Progenitor cell of endocrine pancreas (in vitro differentiated cells): ENCODE results near the gene ATP1A3. TPM values are rescaled to one million over a fixed set of nuclear protein-coding genes. Genes with fewer than 3 reads are reported as not detected.

Source experiments
- DNase-seq: peaks from one replicate; pipeline ENCODE4 v3.0.0; 2021; ENCODE audit warnings: low spot score; ENCODE audit not compliant: unreplicated experiment
- H3K27ac Mint-ChIP-seq: 2 replicates; pipeline ENCODE4 v1.8.0; 2021; ENCODE audit warnings: mild to moderate bottlenecking, moderate library complexity, mixed read lengths
- H3K27me3 Mint-ChIP-seq: 2 replicates; pipeline ENCODE4 v1.8.0; 2021; ENCODE audit warnings: mixed read lengths
- H3K36me3 Mint-ChIP-seq: 2 replicates; pipeline ENCODE4 v1.8.0; 2022; ENCODE audit warnings: mixed read lengths; ENCODE audit not compliant: insufficient read depth
- H3K4me1 Mint-ChIP-seq: 2 replicates; pipeline ENCODE4 v1.8.0; 2021; ENCODE audit warnings: low read depth, mixed read lengths
- H3K4me3 Mint-ChIP-seq: 2 replicates; pipeline ENCODE4 v1.8.0; 2021; ENCODE audit warnings: low read depth, mild to moderate bottlenecking, moderate library complexity, mixed read lengths
- H3K9me3 Mint-ChIP-seq: 2 replicates; pipeline ENCODE4 v1.8.0; 2021; ENCODE audit warnings: low read depth, mixed read lengths
- total RNA-seq: library from RNA; stranded (reverse); gene quantifications from 2 replicates; pipeline ENCODE4 v1.2.1, GENCODE V29; 2021
- TF ChIP-seq, protein P1 (sequence below): fragments of 200-600 bp; sonication (generic); IDR thresholded peaks from one replicate; pipeline ENCODE4 v1.5.0; 2021; ENCODE audit warnings: antibody characterized with exemption, mild to moderate bottlenecking; ENCODE audit not compliant: unreplicated experiment

ATP1A3 gene
- total RNA-seq, 1 donor from 2014 or later, result 0.29 TPM

DNA sequence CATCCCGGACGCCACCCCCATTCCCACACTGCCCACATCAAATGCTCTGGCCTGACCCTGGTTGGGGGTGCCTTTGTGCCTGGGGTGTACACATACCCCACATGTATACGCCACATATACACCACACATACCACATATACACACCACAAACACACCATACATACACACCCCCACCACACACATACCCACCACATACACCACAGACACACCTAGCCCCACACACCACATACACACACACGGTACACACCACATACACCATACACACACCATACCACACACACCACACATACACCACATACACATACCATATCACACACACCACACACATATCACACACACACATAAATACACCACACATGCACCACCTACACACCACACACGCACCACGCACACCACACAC, 75.9 kb downstream of the ATP1A3 start:
- DNase-seq, result no peak
- no peak overlapping the region for H3K4me3 Mint-ChIP-seq
- peaks cover 27% of the 10 kb centered on the region for H3K27me3 Mint-ChIP-seq
- no peak overlapping the region for H3K27ac Mint-ChIP-seq
- TF ChIP-seq, protein P1, sequence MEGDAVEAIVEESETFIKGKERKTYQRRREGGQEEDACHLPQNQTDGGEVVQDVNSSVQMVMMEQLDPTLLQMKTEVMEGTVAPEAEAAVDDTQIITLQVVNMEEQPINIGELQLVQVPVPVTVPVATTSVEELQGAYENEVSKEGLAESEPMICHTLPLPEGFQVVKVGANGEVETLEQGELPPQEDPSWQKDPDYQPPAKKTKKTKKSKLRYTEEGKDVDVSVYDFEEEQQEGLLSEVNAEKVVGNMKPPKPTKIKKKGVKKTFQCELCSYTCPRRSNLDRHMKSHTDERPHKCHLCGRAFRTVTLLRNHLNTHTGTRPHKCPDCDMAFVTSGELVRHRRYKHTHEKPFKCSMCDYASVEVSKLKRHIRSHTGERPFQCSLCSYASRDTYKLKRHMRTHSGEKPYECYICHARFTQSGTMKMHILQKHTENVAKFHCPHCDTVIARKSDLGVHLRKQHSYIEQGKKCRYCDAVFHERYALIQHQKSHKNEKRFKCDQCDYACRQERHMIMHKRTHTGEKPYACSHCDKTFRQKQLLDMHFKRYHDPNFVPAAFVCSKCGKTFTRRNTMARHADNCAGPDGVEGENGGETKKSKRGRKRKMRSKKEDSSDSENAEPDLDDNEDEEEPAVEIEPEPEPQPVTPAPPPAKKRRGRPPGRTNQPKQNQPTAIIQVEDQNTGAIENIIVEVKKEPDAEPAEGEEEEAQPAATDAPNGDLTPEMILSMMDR, result no peak
- no peaks in the 10 kb centered on the region for H3K4me1 Mint-ChIP-seq
- no peaks in the 10 kb centered on the region for H3K9me3 Mint-ChIP-seq
- H3K36me3 Mint-ChIP-seq, result no peaks in the 10 kb centered on the region

- no peak for DNase-seq
- peaks cover 28% of the 10 kb centered on the region for H3K27me3 Mint-ChIP-seq
- no peak overlapping the region for H3K4me3 Mint-ChIP-seq
- no peaks in the 10 kb centered on the region for H3K4me1 Mint-ChIP-seq
- no peak overlapping the region for H3K27ac Mint-ChIP-seq
- no peaks in the 10 kb centered on the region for H3K9me3 Mint-ChIP-seq
- no peaks in the 10 kb centered on the region for H3K36me3 Mint-ChIP-seq
- TF ChIP-seq, protein P1, result no peak
These were observed 76.4 kb downstream of the ATP1A3 start for GRCh38 chr19:41917676-41918075.

Other genes starting within 250 kb of the ATP1A3 start
- 0.19 and 0.31 TPM in 2 replicates for gene CEACAM6, start 238.7 kb downstream of the ATP1A3 start, total RNA-seq
- not detected in 2 replicates for gene CEACAM3, start 197.6 kb downstream of the ATP1A3 start, total RNA-seq
- gene LYPD4, start 149.5 kb downstream of the ATP1A3 start, total RNA-seq, result not detected in 2 replicates
- gene DMRTC2, start 149.2 kb downstream of the ATP1A3 start, total RNA-seq, result not detected in 2 replicates
- gene RPS19, start 134.0 kb downstream of the ATP1A3 start, total RNA-seq, result 2,232 and 2,439 TPM in 2 replicates
- gene CD79A, start 117.0 kb downstream of the ATP1A3 start, total RNA-seq, result 0.36 and 0.78 TPM in 2 replicates
- gene ARHGEF1, start 111.0 kb downstream of the ATP1A3 start, total RNA-seq, result 109 and 112 TPM in 2 replicates
- gene ERFL, start 65.8 kb downstream of the ATP1A3 start, total RNA-seq, result 0.84 and 1.2 TPM in 2 replicates
- 86.6 and 87.7 TPM in 2 replicates for gene RABAC1, start 34.9 kb downstream of the ATP1A3 start, total RNA-seq
- gene GRIK5, start 76.0 kb upstream of the ATP1A3 start, total RNA-seq, result 10.7 and 11.6 TPM in 2 replicates
- 19.3 and 22.5 TPM in 2 replicates for gene ZNF574, start 81.9 kb upstream of the ATP1A3 start, total RNA-seq
- 0.89 and 1.6 TPM in 2 replicates for gene POU2F2, start 138.2 kb upstream of the ATP1A3 start, total RNA-seq
- gene DEDD2, start 223.4 kb upstream of the ATP1A3 start, total RNA-seq, result 35.7 and 38.3 TPM in 2 replicates
- gene ZNF526, start 226.1 kb upstream of the ATP1A3 start, total RNA-seq, result 17.6 and 21.1 TPM in 2 replicates
- 53.0 and 54.7 TPM in 2 replicates for gene GSK3A, start 248.4 kb upstream of the ATP1A3 start, total RNA-seq